ENCODE results near the gene LINC00237.

Gene LINC00237

GRCh38 chr20:21092806-21093205 lies 13.4 kb downstream of the LINC00237 start:
- DNase-seq = no peak

- DNase-seq = peak; percentile 40
Measured at GRCh38 chr20:21090721-21091120, 15.4 kb downstream of the LINC00237 start.

GRCh38 chr20:21090111-21090618 lies 16.0 kb downstream of the LINC00237 start:
- DNase-seq = peak; percentile 46

GRCh38 chr20:21089391-21089790 lies 16.8 kb downstream of the LINC00237 start:
- DNase-seq = peak; percentile 20

DNA sequence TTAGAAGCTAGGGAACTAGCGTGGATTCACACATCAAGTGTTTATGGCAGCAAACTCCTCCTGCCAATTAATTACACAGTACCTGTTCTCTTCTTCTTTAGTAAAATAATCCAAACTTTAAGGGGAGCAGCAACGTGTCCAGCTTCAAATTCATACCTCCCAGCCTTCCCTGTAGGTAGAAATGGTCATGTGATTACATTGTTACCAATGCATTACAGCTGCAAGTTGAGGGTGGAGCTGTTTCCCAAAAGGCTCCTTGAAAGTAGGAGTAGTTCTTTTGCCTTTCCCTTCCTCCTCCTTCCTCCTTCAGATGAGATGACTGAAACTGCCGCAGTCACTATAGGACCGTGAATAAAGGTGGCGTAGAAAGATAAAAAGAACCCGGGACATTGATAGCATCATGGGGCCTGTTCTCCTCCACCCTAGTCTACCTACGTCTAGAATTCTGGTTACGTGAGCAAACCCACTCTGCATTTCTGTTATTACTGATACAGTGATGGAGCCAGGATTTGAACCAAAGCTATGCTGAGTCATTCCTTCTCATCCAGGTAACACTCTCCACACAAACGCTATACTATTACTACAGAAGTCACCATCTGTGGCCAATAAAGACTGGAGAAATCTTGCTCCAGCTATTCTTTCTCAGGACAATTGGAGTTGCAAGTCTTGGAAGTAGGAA lies 18.2 kb downstream of the LINC00237 start:
- DNase-seq = no peak

DNA sequence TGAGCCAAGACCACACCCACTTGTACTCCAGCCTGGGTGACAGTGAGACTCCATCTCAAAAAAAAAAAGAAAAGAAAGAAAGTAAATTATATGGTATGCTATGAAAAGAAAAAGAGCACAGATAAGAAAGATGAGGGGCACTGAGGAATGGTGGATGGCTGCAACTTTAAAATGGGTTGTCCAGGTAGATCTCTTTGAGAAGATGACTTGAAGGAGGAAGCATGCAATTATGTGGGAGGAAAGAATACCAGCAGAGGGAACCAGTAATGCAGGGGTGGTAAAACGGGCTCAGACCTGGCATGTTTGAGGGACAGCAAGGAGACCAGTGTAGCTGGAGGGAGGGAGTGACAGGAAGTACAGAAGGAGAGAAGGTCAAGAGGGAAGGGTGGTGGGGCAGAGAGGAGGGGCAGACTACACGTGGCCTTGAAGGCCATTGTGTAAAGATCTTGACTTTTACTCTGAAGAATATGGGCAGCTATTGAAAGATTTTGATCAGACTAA lies 22.3 kb downstream of the LINC00237 start:
- DNase-seq = no peak

DNA sequence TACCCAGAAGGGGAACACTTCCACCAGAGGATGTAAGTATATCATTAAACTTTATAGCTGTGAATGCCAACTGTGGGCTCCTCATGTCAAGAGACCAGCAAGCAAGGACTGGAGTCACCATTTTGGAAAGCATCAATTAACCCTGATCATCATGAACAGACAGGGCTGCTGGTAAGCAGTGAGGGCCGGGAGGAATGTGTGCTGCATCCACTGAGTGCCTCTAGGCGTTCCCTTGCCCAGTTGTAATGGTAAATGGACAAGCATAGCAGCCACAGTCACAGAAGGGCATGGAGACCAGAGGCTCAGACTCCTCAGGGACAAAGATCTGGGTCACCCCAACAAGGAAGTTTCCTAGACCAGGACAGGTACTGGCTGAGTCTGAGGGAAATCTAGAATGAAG lies 23.6 kb downstream of the LINC00237 start:
- DNase-seq = no peak

- DNase-seq = no peak
Measured at GRCh38 chr20:21077809-21078345, 28.3 kb downstream of the LINC00237 start.

DNA sequence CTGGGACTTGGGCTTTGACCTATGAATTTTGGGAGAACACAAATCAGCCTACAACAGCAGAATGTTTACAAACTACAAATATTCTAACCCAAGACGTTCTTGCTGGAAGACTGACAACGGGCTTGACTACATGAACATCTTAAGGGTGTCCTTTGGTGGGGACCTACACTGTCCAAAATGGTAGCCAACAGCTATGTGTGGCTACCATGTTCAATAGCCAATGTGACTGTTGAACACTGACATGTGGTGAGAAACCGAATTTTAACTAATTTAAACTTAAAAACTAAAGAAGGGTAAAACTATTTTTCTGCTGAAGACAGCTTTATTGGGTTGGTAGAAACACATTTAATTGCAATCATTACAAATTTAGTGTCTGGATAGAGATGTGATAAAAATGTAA lies 30.1 kb downstream of the LINC00237 start:
- no peak for DNase-seq

- DNase-seq = no peak
Measured at GRCh38 chr20:21075471-21075870, 30.7 kb downstream of the LINC00237 start.

DNA sequence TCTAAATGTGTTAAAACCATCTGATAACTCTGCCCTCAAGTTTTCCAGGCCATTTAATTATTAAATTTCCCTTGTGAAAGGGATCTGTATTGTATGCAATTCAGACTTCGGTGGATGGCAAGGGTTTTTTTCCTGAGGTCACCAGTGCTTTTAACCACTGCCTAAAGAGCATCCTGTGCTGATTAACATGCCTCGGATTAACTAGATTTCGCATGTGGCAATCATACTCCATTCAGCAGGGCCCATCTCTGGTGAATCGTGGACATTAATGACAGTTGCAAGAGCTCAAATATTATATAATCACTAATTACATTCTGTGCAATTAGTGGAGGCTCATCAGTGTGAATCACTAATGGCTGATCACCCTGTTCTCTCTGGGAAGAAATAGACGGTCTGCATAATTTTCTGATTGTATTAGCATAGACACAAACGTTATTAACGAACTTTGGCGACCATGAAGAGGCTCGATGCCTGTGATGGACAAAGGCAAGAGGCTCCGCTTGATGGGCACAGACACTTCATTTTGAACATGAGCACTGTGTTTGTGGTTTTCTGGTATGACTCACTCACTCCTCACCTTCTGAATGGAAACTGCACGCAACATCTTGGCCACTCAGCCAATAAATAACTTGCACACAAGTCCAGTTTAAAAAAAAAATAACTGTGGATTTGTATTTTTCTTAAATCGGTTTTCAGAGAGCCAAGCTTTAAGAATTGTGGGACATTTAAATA lies 31.4 kb downstream of the LINC00237 start:
- no peak for DNase-seq

GRCh38 chr20:21067255-21067654 lies 38.9 kb downstream of the LINC00237 start:
- DNase-seq = no peak

DNA sequence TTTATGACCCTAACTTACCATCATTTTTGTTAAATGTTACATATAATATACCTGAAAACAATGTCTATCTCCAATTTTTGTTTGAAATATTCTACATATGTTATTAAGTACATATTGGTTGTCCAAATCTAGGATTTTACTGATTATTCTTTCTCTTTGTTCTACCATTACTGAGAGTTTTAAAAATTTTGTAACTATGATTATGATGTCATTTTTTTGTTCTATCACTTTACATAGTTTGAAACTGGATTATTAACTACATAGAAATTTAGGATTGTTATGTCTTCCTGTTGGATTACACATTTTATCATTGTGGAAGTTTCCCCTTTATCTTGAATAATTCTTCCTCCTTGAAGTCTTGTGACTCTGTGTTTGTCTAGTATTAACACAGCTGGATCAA lies 41.2 kb downstream of the LINC00237 start:
- no peak for DNase-seq

DNA sequence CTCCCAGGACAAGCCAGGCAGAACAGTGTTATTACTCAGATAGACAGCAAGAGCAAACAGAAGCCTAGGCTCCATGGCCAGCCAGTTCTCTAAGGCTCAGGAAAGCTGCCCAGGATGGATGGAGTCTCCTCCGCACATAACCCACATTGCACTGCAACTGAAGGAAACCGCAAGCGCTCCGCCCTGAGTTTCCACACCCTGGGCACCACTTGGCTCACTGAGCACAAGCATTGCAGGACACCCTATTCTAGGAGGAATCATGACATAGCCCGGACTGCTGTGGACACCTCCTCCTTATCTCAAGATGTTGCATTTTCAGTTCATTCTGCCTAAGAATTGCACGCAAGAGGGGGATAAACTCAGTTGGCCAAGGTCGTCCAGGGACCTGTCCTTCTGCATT lies 42.9 kb downstream of the LINC00237 start:
- DNase-seq = no peak

DNA sequence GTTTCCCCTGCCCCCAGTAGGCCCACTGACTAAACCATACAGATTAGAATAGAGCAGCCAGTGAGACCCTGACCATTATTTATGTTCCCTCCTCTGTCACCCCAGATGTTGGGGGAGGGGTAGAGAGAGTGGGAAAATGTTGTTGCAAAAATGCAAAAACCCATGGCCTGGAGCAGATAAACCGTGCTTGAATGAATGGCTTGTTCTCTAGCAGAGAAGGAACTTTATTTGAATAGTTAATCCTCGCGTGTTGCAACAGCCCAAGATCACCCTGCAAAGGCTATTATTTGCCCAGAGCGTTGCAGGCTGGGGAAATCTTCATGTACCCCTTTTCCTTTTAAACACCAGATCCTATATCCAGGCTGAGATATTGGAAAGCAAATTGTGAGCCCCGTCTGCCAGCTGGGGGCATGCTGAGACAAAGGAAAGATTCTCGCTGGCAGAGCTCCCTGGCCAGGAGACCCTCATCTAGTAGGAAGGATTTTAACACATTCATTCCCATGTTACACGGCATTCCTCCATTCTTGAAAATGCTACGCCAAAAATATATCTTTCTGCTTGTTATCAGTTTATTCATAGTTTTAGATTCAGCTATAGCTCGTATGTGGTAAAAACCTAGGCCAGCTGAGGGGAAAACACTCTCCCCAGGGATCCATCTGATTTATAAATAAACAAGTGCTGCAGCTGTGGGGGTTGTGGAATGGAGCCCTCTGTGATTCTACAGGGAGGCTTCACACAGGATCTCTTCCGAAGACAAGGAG lies 53.0 kb downstream of the LINC00237 start:
- DNase-seq = peak; percentile 26

DNA sequence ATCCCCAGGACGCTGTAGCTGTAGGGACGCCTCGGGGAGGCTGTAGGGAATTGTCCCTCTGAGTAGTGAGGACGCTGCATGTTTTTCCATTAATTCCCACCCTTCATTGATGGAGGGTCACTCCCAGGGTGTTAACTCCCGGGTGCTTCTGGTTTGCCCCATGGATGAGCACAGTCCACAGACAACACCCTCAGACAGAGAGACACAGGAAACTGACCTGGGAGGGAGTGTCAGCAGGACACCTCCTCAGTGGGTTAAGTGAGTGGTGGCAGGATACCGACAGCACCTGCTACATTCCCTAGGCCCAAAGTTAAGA lies 53.5 kb downstream of the LINC00237 start:
- DNase-seq = no peak

GRCh38 chr20:21052241-21052640 lies 53.9 kb downstream of the LINC00237 start:
- no peak for DNase-seq

DNA sequence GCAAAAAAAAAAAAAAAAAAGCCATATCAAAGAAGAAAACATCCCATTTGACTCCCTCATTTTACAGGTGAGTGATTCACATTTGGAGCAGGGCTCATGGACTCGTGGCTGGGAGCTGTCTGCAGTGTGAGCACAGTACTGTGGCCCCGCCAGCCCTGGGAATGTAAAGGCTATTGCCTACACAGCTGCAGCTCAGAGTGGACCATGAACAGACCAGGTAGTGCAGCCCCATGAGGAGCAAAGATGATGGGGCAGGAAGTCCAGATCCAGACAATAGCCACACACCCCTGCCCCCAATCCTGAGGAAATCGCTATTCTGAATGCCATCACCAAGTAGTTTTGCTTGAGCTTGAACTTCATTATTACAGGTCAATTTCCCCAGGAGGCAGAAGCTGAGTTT lies 55.4 kb downstream of the LINC00237 start:
- DNase-seq = no peak

GRCh38 chr20:21049305-21049828 lies 56.8 kb downstream of the LINC00237 start:
- no peak for DNase-seq

- no peak for DNase-seq
Measured at GRCh38 chr20:21048841-21049273, 57.3 kb downstream of the LINC00237 start.

GRCh38 chr20:21047981-21048380 lies 58.2 kb downstream of the LINC00237 start:
- no peak for DNase-seq

DNA sequence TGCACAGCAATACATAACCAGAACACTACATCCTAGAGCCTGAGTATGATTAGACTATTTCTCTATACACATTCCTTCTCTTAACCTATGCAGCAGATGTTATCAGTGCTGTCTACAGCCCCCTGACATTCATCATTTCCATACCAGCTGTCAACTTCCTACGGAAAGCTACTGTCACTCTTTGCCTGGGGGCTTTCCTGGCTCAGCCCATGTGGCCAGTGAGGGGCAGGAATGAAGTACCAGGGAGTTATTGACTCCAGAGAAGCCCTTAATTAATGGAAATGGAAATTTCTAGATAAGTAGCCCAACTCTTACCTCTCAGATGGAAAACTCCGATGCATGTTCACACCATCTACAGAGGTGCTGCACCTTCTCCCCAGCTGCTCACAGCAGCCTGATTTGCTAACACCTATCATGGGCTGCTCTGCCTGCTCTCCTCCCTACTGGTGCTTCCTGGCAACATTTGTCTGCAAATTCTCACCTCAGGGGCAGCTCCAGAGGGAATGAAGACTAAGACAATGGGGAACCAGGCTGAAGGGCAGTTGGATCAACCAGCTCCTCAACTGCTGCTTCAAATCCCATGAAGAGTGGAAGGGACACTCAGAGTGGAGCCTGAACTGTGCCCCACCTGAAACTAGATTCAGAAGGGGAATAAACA lies 59.6 kb downstream of the LINC00237 start:
- DNase-seq = no peak
